Measurements from ENCODE around the gene ANGPTL8.

The ANGPTL8 gene, protein sequence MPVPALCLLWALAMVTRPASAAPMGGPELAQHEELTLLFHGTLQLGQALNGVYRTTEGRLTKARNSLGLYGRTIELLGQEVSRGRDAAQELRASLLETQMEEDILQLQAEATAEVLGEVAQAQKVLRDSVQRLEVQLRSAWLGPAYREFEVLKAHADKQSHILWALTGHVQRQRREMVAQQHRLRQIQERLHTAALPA

DNA sequence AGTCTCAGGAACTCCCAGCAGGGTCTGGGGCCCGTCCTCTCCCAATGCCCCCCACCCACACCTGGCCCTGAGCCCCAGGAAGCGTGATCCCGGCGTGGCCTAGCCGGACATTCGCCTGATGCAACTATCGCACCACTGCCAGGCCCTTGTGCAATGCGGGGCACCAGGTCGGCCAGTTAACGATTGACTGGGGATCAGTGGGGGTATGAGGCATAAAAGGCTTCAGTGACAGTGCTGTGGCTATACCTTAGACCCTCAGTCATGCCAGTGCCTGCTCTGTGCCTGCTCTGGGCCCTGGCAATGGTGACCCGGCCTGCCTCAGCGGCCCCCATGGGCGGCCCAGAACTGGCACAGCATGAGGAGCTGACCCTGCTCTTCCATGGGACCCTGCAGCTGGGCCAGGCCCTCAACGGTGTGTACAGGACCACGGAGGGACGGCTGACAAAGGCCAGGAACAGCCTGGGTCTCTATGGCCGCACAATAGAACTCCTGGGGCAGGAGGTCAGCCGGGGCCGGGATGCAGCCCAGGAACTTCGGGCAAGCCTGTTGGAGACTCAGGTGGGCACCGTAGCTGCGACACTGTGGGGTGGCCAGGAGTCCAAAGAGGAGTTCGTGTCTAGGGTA, at the start of gene ANGPTL8:
Gene ANGPTL8 (plus strand): TSS at position 243 of the 624 bp plus-strand sequence. CDS start 19 bp downstream, at position 262.
- no peak for DNase-seq (ENCODE audit: low read depth)

DNA sequence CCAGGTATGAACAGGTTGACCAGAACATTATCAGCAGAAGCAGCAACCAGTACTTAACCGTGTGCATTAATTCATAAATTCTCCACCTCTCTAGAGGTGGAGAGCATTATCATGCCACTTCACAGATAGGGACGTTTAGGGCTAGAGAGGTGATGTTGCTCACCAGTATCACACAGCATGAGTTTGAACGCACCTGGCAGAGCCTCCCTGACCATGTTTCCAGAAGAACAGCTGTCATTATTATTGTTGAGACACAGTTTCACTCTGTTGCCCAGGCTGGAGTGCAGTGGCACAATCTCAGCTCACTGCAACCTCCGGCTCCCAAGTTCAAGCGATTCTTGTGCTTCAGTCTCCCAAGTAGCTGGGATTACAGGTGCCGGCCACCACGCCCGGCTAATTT, 48.9 kb upstream of the ANGPTL8 start:
- no peak for DNase-seq (ENCODE audit: low read depth)

DNA sequence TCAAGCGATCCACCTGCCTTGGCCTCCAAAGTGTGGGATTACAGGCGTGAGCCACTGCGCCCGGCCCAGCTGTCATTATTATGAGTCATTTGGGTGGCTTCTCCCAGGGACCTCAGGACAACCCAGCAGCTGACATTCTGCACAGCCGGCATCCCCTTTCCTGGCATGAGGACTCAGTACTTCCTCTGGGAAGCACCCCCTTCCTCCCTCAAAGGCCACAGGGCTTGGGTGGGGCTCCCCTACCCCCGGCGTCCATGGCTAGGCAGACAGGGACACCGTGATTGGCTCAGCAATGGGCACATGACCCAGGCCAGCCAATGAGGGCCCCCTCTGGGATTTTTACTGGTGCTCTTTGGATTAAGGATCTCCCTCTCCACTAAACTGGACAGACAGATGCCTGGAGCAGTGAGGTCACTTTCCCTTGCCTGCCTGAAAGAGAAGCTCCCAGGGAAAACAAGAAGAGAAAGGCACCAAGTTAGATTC, 48.1 kb upstream of the ANGPTL8 start:
- DNase-seq (ENCODE audit: low read depth), result no peak

DNA sequence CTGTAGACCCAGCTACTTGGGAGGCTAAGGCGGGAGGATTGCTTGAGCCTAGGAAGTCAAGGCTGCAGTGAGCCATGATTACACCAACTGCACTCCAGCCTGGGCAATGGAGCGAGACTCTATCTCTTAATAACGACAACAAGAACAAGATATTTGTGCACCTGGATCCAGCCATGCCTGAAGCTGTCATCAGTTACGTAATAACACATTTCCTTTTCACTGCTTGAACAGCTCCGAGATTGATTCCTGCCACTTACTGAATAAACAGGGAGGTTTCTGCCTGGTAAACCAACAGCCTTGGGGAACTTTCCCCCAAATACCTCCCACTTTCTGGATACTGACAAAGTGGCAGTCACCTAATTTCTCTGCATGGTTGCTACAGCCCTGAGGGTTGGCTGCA, 47.5 kb upstream of the ANGPTL8 start:
- no peak for DNase-seq (ENCODE audit: low read depth)

DNA sequence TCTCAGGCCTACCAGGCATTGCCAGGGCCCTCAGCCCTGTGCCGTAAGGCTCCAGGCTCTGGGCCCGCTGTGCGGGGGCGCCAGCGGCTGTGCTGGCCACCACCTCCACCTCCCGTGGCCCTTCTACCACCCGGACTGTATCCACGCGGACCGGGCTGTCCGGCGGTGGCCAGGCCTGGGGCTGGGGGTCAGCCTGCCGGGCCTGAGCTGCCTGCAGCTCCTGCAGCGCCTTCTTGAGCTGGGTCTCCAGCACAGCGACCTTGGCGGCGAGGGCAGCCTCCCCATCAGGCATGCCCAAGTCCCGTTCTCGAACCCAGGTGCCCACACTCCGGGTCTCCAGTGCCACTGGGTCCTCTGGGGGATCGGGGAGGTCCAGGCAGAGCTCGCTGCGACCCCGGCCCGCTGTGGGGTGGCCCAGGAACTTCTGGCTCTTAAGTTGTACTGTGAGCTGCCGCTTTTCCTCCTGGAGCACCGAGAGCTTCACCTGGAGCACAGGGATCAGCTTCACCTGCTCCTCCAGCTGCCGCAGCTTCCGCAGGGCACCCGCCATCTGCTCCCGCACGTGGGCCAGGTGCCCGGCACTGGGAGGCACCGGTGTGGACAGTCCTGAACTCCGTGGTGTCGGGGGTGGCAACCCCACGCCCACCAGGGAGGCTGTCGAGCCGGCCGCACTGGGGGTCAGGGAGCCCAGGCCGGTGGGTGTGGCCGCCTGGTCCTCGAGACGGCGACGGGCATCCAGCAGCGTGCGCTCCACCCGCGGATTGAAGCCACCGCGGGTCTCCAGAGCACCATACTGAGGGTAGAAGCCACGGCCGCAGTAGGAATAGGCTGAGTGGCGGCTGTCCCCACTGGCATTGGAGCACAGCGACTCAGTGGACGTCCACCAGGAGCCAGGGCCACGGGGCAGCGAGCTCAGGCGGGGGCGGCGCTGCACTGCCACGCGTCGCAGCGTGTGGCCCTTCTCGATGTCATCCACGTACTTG, 46.2 kb upstream of the ANGPTL8 start:
- DNase-seq (ENCODE audit: low read depth), result no peak

DNA sequence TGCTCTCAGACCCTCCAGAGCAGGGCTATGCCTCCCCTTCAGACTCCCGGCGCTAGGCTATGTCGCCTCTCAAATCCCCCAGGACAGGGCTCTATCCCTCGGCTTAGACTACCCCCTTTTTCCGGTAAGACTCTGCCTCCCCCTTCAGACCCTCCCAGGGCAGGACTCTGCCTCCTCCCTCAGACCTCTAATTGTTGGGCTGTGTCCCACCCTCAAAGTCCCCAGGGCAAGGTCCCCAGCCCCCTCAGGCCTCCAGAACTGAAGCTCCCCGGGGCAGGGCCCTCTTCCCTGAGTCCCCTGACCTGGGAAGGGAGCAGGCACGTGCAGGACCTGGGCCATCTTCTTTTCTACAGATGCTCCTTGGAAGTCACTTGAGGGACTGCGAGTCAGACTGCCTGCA, 45.2 kb upstream of the ANGPTL8 start:
- DNase-seq (ENCODE audit: low read depth), result no peak

DNA sequence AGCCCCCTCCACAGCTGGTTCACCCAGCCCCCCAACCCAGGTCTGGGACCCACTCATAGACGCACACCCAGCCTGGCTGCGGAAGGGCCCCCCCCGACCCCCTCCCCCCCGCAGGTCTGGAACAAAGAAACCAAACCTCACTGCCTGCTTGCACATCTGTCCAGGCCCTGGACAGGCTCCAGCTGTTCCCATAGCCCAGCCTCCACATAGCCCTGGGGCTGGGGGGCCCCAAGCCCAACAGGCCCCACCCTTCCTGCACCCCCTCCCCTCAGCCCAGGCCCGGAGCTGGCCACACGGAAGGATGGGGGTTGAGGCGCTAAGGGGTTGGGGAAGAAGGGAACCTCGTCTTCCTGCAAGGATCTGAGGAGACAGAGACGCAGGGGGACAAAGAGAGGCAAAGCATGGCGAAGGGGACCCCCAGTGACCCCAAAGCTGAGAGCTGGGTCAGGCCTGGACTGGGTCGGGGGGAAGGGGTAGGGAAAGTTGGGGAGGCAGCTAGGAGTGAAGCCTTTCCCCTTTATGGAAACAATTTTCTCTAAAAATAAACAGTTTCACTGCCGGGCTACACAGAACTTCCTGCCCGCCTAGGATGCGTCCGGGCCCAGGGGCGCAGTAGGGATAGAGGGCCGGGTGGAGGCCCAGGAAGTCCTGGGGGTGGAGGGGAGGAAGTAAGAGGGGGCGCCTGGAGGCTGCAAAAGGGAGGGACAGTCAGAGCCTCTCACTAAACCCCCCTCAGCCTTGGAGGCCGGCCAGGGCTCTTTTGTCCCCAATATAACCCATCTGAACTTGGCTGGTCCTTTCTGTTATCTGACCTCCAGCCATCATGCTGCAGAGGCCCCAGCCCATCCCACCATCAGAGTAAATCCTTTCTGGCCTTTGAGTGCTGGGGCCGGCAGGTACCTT, 44.5 kb upstream of the ANGPTL8 start:
- no peak for DNase-seq (ENCODE audit: low read depth)

DNA sequence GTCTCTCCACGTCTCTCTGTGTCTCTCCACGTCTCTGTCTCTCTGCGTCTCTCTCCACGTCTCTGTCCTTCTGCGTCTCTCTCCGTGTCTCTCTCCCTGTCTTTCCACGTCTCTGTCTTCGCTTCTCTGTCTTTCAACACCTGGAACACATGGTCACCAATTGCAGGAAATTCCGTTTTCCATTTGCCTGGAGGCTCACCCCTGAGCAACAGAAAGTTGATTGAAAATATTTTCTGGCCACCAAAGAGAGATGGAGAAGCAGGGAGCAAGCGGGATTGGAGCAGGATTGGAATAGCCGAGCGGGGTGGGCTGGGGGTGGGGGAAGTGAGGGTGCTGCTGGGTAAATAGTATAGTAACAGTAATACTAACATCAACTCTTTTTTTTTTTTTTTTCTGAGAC, 43.7 kb upstream of the ANGPTL8 start:
- DNase-seq (ENCODE audit: low read depth), result no peak

DNA sequence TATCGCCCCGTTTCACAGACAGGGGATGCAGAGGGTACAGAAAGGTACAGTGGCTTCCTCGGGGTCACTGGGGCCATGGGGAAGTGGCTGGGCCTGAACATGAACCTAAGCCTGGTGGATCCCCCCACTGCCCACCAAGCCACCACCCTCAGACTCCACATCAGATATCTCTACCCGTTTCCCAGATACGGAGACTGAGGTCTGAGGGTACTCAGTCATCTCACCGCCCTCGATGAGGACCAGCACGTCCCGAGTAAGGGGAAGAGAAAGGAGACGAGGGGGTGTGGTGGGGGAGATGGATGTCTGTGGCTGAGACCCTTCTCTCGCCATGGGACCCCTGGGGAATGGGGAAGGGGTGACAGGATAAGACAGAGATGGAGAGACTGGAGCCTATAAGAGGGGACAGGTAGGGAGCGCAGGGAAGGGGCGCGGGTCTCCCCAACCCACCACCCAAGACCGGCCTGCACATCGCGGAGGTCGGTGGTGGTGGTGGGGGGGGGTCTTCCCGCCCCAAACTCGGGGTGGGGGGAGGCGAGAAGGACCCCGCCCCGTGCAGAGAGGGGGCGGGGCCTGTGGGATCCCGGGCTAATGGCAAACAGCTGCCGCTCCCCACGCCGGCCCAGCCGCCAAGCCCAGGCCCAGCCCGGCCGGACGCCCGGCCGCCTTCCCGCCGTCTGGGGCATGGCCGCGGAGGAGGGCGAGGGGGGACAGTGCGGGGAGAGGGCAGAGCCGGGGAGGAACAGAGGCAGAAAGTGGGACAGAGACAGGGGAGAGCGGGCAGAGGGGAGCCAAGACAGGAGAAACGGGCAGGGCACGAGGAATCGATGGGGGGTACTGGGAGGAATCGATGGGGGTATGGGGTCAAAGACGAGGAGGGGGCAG, 42.8 kb upstream of the ANGPTL8 start:
- DNase-seq (ENCODE audit: low read depth), result no peak

DNA sequence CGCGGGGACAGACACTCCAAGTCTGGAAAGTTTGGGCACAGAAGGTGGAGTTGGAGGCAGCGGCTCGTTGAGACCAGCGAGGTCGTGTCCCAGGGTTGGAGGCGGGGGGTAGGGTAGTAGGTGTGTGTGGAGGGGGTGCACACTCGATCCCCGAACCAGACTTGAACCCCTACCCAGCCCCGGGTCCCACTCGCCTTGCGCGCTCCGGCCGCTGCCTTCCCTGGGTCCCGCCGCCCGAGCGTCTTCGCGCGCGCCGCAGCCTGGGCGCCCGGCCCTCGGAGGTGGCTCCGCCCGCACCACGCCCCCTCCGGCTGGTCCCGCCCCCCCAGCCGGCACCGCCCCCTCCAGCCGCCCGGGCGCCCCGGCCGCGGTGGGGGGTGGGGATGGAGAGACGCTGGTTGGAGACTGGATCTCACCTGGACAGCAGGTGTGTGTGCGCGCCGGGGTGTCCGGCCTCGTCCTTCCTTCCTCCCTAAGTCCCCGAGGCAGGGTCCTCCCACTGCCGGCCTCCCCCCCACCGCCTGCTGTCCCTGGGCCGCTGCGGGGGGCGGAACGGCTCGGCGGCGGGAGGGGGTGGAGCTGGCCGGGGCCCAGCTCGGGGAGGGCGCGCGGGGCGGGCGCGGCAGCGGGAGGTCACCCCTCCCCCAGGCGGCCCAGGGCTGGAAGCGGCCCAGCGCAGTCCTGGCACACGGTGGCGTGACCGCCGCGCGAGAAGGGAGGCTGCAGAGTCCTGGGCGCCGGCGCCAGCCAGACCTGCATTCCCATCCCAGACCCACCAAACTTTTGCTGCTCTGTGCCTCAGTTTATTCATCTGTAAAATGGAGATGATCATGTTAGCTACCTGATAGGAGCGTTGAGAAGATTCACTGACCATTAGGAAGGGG, 41.9 kb upstream of the ANGPTL8 start, which contains the start of gene KANK2:
Gene KANK2 (minus strand): TSS at position 255 of the 884 bp plus-strand sequence. CDS start 3,034 bp downstream, outside the sequence.
- DNase-seq (ENCODE audit: low read depth), result peak; percentile 72

DNA sequence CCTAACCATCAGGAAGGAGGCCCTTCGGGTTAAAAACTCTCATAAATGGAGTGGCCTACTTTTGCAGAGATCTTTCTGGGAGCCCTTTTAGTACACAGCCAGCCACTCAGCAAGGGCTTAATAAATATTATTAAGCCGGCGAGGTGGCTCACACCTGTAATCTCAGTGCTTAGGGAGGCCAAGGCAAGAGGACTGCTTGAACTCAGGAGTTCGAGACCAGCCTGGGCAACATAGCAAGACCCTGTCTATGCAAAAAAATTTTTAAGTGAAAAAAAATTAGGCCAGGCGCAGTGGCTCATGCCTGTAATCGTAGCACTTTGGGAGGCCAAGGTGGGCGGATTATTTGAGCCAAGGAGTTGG, 41.3 kb upstream of the ANGPTL8 start:
- no peak for DNase-seq (ENCODE audit: low read depth)

DNA sequence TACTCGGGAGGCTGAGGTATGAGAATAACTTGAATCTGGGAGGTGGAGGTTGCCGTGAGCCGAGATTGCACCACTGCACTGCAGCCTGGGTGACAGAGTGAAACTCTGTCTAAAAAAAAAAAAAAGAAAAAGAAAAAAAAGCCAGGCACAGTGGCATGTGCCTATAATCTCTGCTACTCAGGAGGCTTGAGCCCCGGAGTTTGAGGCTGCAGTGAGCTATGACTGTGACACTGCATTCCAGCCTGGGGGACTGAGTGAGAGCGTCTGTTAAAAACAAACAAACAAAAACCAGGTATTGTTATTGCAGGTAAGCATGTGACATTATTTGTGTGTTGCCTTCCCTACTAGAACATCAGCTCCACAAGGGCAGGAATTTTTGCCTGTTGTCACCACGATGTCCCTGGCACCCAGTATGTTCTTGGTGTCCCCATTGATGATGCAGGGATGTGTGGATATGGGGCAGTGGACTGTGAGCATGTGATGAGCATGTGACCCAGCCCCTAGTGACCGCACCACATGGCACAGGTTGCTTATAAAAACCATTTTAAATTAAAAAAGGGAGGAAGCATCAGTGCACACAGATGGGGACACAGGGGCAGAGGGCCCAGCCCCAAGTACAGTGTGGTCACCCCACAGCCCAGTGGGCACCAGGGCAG, 40.5 kb upstream of the ANGPTL8 start:
- no peak for DNase-seq (ENCODE audit: low read depth)

DNA sequence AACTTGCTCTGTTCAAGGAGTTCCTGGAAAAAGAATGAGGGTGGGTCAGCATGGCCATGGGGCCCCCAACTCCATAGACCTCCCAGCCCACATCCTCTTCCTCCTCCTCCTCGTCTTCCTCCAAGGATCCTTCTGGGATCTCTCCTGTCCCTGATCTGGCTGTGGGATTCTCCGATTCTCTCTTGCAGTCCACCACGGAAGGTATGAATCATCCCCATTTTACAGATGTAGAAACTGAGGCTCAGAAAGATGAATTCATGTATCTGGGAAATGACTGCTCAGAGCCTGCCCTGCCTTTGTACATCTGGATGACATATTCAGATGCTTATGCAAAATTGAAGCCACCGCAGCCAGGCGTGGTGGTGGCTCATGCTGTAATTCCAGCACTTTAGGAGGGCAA, 39.9 kb upstream of the ANGPTL8 start:
- no peak for DNase-seq (ENCODE audit: low read depth)

DNA sequence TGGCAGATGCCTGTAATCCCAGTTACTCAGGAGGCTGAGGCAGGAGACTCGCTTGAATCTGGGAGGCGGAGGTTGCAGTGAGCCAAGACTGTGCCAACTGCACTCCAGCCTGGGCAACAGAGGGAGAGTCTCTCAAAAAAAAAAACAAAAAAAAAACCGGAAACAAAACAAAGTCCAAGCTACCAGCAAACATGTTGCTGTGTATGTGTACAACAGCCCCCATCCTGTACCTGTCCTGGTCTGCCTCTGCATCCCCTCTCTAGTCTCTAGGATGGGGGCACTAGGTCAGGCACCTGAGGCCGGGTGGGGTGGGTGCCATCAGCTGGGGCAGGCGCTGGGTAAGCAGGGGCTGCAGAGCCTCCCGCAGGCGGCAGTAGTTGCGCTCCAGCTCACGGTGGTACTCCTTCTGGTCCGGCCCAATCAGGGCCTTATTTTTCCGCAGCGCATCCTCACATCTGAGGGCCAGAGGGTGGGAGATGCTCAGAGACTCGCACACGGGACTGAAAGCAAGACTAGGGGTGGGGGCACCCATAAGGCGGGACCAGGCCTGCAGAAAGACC, 39.3 kb upstream of the ANGPTL8 start:
- no peak for DNase-seq (ENCODE audit: low read depth)

DNA sequence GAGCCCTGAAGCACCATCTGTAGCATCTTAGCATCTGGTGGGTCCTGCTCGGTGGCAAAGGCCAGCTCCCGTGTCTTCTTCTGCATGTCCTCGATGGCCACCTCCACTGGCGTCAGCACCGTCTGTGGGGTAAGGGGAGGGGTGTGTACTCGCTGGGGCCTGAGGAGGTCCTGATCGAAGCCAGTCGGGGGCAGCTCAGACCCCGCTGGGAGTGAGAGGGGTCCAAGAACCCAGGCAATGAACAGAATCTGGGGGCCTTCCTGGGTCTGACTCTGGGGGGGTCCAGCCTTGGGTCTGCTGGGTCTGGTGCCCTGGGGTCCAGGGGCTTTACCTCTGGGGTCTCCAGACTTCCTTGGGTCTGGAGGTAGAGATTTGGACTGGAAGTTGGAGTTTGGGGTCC, 38.5 kb upstream of the ANGPTL8 start:
- no peak for DNase-seq (ENCODE audit: low read depth)

DNA sequence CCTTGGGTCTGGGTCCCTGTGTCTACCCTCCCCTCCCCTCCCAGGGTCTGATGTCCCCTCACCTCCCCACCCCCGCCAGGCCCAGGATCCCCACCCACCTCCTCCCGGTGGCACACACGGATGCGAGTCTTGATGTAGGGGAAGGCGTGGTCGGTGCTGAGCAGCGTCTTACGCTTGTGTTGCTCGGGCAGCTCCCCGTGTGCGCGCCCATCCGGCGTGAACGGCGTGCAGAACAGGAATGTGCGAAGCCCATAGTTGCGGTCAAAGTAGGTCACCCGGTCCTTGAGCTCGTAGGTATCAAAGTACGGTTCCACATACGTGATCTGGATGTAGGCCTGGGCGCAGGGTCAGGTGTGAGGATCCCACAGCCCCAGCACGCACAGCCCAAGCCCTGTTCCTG, 37.6 kb upstream of the ANGPTL8 start:
- no peak for DNase-seq (ENCODE audit: low read depth)

DNA sequence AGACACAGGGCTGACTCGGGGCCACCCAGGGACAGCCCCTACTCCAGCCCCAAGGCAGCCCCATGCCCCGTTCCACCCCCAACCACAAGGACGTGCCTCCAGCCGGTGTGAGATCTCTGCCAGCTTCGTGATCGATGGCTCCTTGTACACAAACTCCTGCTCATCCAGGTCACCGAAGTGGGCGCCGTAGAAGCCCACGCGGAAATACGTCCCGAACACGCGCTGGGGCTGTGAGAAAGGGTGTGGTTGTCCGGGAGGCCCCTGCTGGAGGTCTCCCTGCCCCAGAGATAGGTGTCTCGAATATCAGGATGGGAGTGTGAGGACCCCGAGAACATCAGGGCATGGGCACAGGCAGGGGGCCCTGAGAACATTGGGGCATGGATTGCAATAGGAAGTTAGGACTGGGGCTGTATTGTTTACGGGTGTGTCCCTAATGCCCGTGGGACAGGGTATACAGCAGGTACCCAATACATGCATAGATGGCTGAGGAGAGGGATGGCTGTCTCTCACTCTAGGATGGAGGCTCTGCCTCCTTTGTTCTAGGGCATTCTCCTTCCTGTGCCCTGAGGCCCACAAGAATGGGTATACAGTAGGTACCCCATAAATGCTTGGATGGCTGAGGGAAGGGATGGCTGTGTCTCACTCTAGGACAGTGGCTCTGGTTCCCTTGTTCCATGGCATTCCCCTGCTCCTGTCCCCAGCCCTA, 36.8 kb upstream of the ANGPTL8 start:
- no peak for DNase-seq (ENCODE audit: low read depth)

Measured in activated T-cell treated with anti-CD3 and anti-CD28 coated beads for 24 hours (primary cell).